Measurements from ENCODE around the gene CACNA2D1.
A peak's percentile ranks its signal among the peaks of the same experiment; 100 is the strongest.

Gene CACNA2D1

DNA sequence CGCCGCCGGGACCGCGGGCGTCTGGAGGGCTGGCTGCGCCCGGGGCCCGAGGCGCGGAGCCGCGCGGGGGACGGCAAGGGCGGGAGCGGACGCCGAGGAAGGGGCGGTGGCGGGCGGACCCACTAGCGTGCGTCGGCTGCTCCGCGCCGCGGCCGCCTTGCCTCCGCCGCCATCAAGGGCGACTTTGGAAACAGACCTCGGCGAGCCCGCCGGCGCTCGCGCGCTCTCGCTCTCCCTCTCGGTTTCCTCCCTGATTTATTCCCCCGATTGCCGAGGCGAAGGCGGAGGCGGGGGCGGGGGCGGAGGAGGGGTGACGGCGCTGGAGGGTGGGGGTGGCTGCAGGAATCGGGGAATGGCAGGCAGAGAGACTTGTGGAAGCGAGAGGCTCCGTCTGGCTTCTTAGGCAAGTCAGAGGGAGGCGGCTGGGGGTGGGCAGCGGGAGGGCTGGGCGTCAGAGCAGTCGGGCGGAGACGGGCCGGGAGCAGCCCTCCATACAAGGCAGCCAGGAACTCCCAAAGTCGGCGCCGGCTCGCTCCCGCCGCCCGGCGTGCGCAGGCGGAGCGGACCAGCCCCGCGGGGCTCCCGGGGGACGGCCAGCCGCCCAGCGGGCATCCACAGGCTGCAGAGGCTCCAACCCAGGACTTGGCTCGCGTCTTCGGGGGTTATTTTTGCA lies at the start of gene CACNA2D1:
TSS of gene CACNA2D1 (minus strand) at position 231 of the 673 bp plus-strand sequence.
- ChIA-PET POLR2A (no interaction called here), CTCF (no interaction called here)
- DNase-seq (ENCODE audit: extremely low spot score): peak; percentile 76
- TF ChIP-seq FOXA1 (IDR thresholded peaks at IDR 0.05): no peak
- TF ChIP-seq, protein P1, sequence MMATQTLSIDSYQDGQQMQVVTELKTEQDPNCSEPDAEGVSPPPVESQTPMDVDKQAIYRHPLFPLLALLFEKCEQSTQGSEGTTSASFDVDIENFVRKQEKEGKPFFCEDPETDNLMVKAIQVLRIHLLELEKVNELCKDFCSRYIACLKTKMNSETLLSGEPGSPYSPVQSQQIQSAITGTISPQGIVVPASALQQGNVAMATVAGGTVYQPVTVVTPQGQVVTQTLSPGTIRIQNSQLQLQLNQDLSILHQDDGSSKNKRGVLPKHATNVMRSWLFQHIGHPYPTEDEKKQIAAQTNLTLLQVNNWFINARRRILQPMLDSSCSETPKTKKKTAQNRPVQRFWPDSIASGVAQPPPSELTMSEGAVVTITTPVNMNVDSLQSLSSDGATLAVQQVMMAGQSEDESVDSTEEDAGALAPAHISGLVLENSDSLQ (IDR thresholded peaks at IDR 0.05): no peak
- TF ChIP-seq TARDBP (IDR thresholded peaks at IDR 0.05): no peak
- TF ChIP-seq ARNT (IDR thresholded peaks at IDR 0.05): no peak
- TF ChIP-seq L3MBTL2 (conservative IDR thresholded peaks at IDR 0.05): no peak
- no peak for TF ChIP-seq ZNF384 (IDR thresholded peaks at IDR 0.05)
- TF ChIP-seq LEF1 (IDR thresholded peaks at IDR 0.05; ENCODE audit: borderline replicate concordance): no peak
- TF ChIP-seq ELF4 (IDR thresholded peaks at IDR 0.05): no peak
- TF ChIP-seq FOXK2 (IDR thresholded peaks at IDR 0.05): no peak

DNA sequence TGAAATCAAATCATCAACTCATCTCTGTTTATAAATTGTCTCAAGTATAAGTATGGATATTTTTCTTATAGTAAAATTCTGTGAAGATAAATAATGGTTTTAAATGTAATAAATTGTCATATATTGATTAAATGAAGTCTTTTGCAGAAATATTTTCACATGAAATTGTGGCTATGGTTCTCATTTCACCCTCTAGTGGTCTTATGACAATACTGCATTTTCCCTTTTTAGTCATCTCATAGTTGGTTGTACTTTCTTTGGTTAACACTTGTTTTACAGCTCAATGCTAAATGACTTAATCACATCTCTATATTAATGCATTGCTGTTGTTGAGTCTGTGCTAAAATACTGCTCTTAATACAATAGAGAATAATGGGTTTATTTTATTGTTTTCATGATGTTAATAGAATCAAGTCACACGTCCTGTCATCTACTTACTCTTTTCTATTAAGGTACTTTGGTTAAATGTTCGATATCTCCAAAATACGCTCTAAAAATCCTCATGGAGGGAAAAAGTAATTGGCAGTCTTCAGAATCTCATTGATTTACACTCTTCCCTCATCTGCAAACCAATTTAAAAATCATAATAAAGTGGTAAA lies 38.0 kb upstream of the CACNA2D1 start:
- DNase-seq (ENCODE audit: extremely low spot score): peak; percentile 10
- ChIA-PET CTCF (interaction anchor here (0.7 to 1.3 kb wide), 6 partner anchors 10 to 253 kb away, joined by 3 to 4 read pairs (median 4); no protein-coding TSS in a partner anchor), POLR2A (no interaction called here)
- TF ChIP-seq ELF4 (IDR thresholded peaks at IDR 0.05) (no peak), L3MBTL2 (conservative IDR thresholded peaks at IDR 0.05) (no peak)
- TF ChIP-seq, protein P1 (IDR thresholded peaks at IDR 0.05): no peak

DNA sequence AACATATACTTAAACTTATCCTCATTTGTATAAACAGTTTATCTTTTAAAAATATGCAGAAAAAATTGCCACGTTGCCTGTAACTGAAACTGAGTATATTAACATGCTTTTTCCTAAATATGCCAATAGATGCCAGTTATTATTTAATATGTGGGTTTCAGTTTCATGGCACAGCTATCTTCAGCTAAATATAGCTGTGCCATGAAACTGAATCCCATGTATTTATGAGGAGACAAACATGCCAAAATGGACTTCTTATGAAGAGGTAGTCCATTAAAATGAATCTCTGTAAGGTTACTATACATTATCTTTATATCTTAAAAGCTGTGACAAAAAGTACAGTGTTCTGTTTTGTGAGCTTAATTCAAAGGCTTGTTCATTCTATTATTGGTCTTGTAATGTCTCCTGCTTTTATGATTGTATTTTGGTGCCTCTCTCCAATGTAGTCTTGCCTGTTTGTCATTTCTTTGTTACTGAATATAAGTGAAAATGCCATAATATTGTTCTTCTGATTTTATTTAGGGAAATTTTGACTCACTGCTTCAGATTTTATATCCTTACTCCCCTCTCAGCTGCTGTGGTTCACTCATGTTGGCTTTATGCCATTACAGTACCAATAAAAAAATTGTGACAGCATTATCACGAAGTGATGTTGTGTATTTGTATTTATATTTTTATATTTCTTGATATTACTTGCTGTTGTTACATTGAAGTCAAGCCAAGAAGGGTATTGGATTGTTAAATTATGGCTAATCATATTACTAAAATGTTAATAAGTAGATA lies 34.3 kb upstream of the CACNA2D1 start:
- DNase-seq (ENCODE audit: extremely low spot score): no peak
- ChIA-PET POLR2A (no interaction called here), CTCF (interaction anchor here (0.5 kb wide), 1 partner anchor 300 kb away, joined by 4 read pairs; no protein-coding TSS in a partner anchor)
- TF ChIP-seq HDGF (IDR thresholded peaks at IDR 0.05; ENCODE audit: borderline replicate concordance): no peak
- TF ChIP-seq FOXM1 (IDR thresholded peaks at IDR 0.05; ENCODE audit: borderline replicate concordance): no peak
- no peak for TF ChIP-seq NFRKB (IDR thresholded peaks at IDR 0.05)
- TF ChIP-seq FOXK2 (IDR thresholded peaks at IDR 0.05): no peak
- TF ChIP-seq, protein P1 (IDR thresholded peaks at IDR 0.05): no peak
- TF ChIP-seq ELF4 (IDR thresholded peaks at IDR 0.05): no peak
- TF ChIP-seq L3MBTL2 (conservative IDR thresholded peaks at IDR 0.05): no peak
- no peak for TF ChIP-seq TARDBP (IDR thresholded peaks at IDR 0.05)
- no peak for TF ChIP-seq ARNT (IDR thresholded peaks at IDR 0.05)
- TF ChIP-seq LEF1 (IDR thresholded peaks at IDR 0.05; ENCODE audit: borderline replicate concordance): no peak
- no peak for TF ChIP-seq ZNF384 (IDR thresholded peaks at IDR 0.05)
- TF ChIP-seq BHLHE40 (IDR thresholded peaks at IDR 0.05; ENCODE audit: borderline replicate concordance): no peak
- no peak for TF ChIP-seq CTBP1 (IDR thresholded peaks at IDR 0.05; ENCODE audit: borderline replicate concordance)
- TF ChIP-seq FOXA1 (IDR thresholded peaks at IDR 0.05): no peak
- no peak for TF ChIP-seq SP1 (IDR thresholded peaks at IDR 0.05)
- TF ChIP-seq SUZ12 (IDR thresholded peaks at IDR 0.05): no peak

DNA sequence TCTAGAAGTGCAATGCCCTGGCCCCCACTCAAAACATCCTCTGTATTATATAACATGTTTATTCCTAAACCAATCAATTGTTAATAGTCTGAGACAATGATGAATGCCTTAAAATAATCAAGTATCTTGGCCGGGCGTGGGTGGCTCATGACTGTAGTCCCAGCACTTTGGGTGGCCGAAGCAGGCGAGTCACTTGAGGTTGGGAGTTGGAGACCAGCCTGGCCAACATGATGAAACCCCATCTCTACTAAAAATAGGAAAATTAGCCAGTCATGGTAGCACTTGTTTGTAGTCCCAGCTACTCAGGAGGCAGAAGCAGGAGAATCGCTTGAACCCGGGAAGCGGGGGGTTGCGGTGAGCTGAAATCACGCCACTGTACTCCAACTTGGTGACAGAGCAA lies 29.4 kb upstream of the CACNA2D1 start:
- DNase-seq (ENCODE audit: extremely low spot score): no peak

More for the DNA sequence above, 29.4 kb upstream of the CACNA2D1 start:
- ChIA-PET POLR2A (no interaction called here), CTCF (no interaction called here)
- TF ChIP-seq ELF4 (IDR thresholded peaks at IDR 0.05) (no peak), ZNF384 (IDR thresholded peaks at IDR 0.05) (no peak), L3MBTL2 (conservative IDR thresholded peaks at IDR 0.05) (no peak), FOXK2 (IDR thresholded peaks at IDR 0.05) (no peak), SUZ12 (IDR thresholded peaks at IDR 0.05) (no peak), FOXA1 (IDR thresholded peaks at IDR 0.05) (no peak), SP1 (IDR thresholded peaks at IDR 0.05) (no peak), CTBP1 (IDR thresholded peaks at IDR 0.05; ENCODE audit: borderline replicate concordance) (no peak), FOXM1 (IDR thresholded peaks at IDR 0.05; ENCODE audit: borderline replicate concordance) (no peak), LEF1 (IDR thresholded peaks at IDR 0.05; ENCODE audit: borderline replicate concordance) (no peak), ARNT (IDR thresholded peaks at IDR 0.05) (no peak), HDGF (IDR thresholded peaks at IDR 0.05; ENCODE audit: borderline replicate concordance) (no peak), NFRKB (IDR thresholded peaks at IDR 0.05) (no peak), TARDBP (IDR thresholded peaks at IDR 0.05) (no peak), BHLHE40 (IDR thresholded peaks at IDR 0.05; ENCODE audit: borderline replicate concordance) (no peak)
- TF ChIP-seq, protein P1 (IDR thresholded peaks at IDR 0.05): no peak
